ENCODE results near the gene SPATS2L. TPM values are rescaled to one million over a fixed set of nuclear protein-coding genes. Genes with fewer than 3 reads are reported as not detected.

Gene SPATS2L
- polyA plus RNA-seq, 1 of the 3 experiments (the other 2 are of a cell fraction): 86.8 TPM

GRCh38 chr2:200417366-200417765 is 110.9 kb downstream of the SPATS2L start (continued):
- TF ChIP-seq SIN3A (IDR thresholded peaks at IDR 0.05; ENCODE audit: borderline replicate concordance, low read depth, low read length) (no peak), EP300 (IDR thresholded peaks at IDR 0.05; ENCODE audit: borderline replicate concordance in 1 of 2, low read depth in 1 of 2, low read length in 1 of 2) (no peak), SMC3 (IDR thresholded peaks at IDR 0.05; ENCODE audit: low read depth, low read length) (no peak), RCOR1 (IDR thresholded peaks at IDR 0.05; ENCODE audit: low read length) (no peak)
- TF ChIP-seq, protein P1, sequence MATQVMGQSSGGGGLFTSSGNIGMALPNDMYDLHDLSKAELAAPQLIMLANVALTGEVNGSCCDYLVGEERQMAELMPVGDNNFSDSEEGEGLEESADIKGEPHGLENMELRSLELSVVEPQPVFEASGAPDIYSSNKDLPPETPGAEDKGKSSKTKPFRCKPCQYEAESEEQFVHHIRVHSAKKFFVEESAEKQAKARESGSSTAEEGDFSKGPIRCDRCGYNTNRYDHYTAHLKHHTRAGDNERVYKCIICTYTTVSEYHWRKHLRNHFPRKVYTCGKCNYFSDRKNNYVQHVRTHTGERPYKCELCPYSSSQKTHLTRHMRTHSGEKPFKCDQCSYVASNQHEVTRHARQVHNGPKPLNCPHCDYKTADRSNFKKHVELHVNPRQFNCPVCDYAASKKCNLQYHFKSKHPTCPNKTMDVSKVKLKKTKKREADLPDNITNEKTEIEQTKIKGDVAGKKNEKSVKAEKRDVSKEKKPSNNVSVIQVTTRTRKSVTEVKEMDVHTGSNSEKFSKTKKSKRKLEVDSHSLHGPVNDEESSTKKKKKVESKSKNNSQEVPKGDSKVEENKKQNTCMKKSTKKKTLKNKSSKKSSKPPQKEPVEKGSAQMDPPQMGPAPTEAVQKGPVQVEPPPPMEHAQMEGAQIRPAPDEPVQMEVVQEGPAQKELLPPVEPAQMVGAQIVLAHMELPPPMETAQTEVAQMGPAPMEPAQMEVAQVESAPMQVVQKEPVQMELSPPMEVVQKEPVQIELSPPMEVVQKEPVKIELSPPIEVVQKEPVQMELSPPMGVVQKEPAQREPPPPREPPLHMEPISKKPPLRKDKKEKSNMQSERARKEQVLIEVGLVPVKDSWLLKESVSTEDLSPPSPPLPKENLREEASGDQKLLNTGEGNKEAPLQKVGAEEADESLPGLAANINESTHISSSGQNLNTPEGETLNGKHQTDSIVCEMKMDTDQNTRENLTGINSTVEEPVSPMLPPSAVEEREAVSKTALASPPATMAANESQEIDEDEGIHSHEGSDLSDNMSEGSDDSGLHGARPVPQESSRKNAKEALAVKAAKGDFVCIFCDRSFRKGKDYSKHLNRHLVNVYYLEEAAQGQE (IDR thresholded peaks at IDR 0.05; ENCODE audit: low read depth, low read length): no peak

- H3K4me3 ChIP-seq (ENCODE audit: low read depth in 2 of 2, low read length in 1 of 2): no peak overlapping the region
- H3K9me2 ChIP-seq: no peaks in the 10 kb centered on the region
- ChIA-PET POLR2A (interaction anchor here (0.5 kb wide), 1 partner anchor 42 kb away, joined by 3 read pairs; no protein-coding TSS in a partner anchor), CTCF (interaction anchor here (1.1 to 2.0 kb wide), 3 partner anchors 12 to 64 kb away, joined by 4 to 9 read pairs (median 5); no protein-coding TSS in a partner anchor)
- H3K9me3 ChIP-seq: no peaks in the 10 kb centered on the region
- H3K4me2 ChIP-seq: no peak overlapping the region
- WGBS (ENCODE audit: low lambda C conversion rate): 96% methylated on average over 2 of the region's 2 CpGs
- H3K4me1 ChIP-seq (ENCODE audit: control insufficient read depth in 1 of 2, insufficient read depth in 2 of 2, low read depth in 1 of 2, low read length in 1 of 2): no peaks in the 10 kb centered on the region; a peak in 1 of 4 replicates
- H2AFZ ChIP-seq (ENCODE audit: low read depth): no peak overlapping the region
- TF ChIP-seq GABPA (IDR thresholded peaks at IDR 0.05; ENCODE audit: low read depth) (no peak), JUND (IDR thresholded peaks at IDR 0.05) (no peak), USF2 (IDR thresholded peaks at IDR 0.05; ENCODE audit: borderline replicate concordance, low read depth, low read length) (no peak), NRF1 (IDR thresholded peaks at IDR 0.05; ENCODE audit: low read depth, low read length) (no peak), RAD21 (IDR thresholded peaks at IDR 0.05; ENCODE audit: low read length) (no peak), SIN3A (IDR thresholded peaks at IDR 0.05; ENCODE audit: borderline replicate concordance, low read depth, low read length) (no peak), EZH2phosphoT487 (IDR thresholded peaks at IDR 0.05; ENCODE audit: borderline replicate concordance, low read depth) (no peak)
- H3K27me3 ChIP-seq (ENCODE audit: insufficient read depth): no peaks in the 10 kb centered on the region
- H3K36me3 ChIP-seq (replicated peaks in 1 of 2; ENCODE audit: control insufficient read depth in 1 of 2, insufficient read depth in 2 of 2, low read length in 1 of 2): peaks cover 44 to 77% of the 10 kb centered on the region in 2 experiments
- no peak overlapping the region for H3K9ac ChIP-seq
- H3K27ac ChIP-seq (ENCODE audit: low read depth in 2 of 2, low read length in 1 of 2): no peak overlapping the region
- peaks cover 4% of the 10 kb centered on the region; the same call in 1 of the 2 replicates for H3K79me2 ChIP-seq (ENCODE audit: insufficient read depth)
- DNase-seq: no peak
- H4K20me1 ChIP-seq (ENCODE audit: insufficient read depth): no peaks in the 10 kb centered on the region
- peaks cover 9% of the 10 kb centered on the region for H3F3A ChIP-seq (replicated peaks; ENCODE audit: insufficient read depth)
Measured at GRCh38 chr2:200418399-200418798, 111.9 kb downstream of the SPATS2L start.
